IMR-90 (cell line): ENCODE measurements around the gene GCLC. TPM values are rescaled to one million over a fixed set of nuclear protein-coding genes. Genes with fewer than 3 reads are reported as not detected.

Experiments used
- ATAC-seq: fragments of 200-7000 bp; cut with Tn5 transposase; 2 replicates; pipeline ENCODE4 v1.9.1; 2020; ENCODE audit warnings: low read depth, mild to moderate bottlenecking, moderate library complexity
- BruUV-seq: library from RNA; stranded (reverse); fragments of 400-500 nt; replicated peaks from 2 replicates; lab custom pipeline; 2021; lab: Mats Ljungman, UMichigan
- CTCF ChIA-PET: fragments of 300-600 bp; formaldehyde crosslinking; extraction: SDS; loops from one replicate; lab custom pipeline; 2021; ENCODE audit warnings: antibody characterized with exemption; lab: Yijun Ruan, JAX
- POLR2A ChIA-PET: fragments of 300-600 bp; sonication (Branson Sonifier 250); formaldehyde crosslinking; loops from one replicate; lab custom pipeline; 2022; ENCODE audit warnings: antibody characterized with exemption; ENCODE audit not compliant: unreplicated experiment; lab: Charles Lee
- DNase-seq: peaks from one replicate; pipeline ENCODE4 v3.0.0; 2013
- H2AFZ ChIP-seq: replicated peaks from 2 replicates; pipeline ENCODE3; 2013; ENCODE audit warnings: low read length, mild to moderate bottlenecking; ENCODE audit not compliant: poor library complexity
- H2AK5ac ChIP-seq: 2 replicates; pipeline ENCODE4 v1.6.1; 2013; ENCODE audit warnings: low read depth, low read length, inconsistent platforms
- H2AK9ac ChIP-seq: replicated peaks from 2 replicates; pipeline ENCODE3; 2013; ENCODE audit warnings: mild to moderate bottlenecking, low read depth, low read length, moderate library complexity; ENCODE audit not compliant: poor library complexity
- H2BK120ac ChIP-seq: 2 replicates; pipeline ENCODE4 v1.6.1; 2013; ENCODE audit warnings: low read depth, low read length, inconsistent platforms
- H2BK15ac ChIP-seq: 3 replicates; pipeline ENCODE4 v1.6.1; 2013; ENCODE audit warnings: low read depth, low read length, inconsistent platforms
- H2BK20ac ChIP-seq: 2 replicates; pipeline ENCODE4 v1.6.1; 2013; ENCODE audit warnings: low read depth, mild to moderate bottlenecking, inconsistent platforms, low read length, moderate library complexity
- H2BK5ac ChIP-seq: 2 replicates; pipeline ENCODE4 v1.6.1; 2013; ENCODE audit warnings: mild to moderate bottlenecking, low read depth, low read length, inconsistent platforms; ENCODE audit not compliant: poor library complexity, severe bottlenecking
- H3K14ac ChIP-seq: replicated peaks from 2 replicates; pipeline ENCODE4 v1.6.1; 2013; ENCODE audit warnings: low read depth, low read length, inconsistent platforms
- H3K18ac ChIP-seq: 2 replicates; pipeline ENCODE4 v1.6.1; 2013; ENCODE audit warnings: low read depth, low read length, control low read depth
- H3K23ac ChIP-seq: 2 replicates; pipeline ENCODE4 v1.6.1; 2013; ENCODE audit warnings: low read depth, low read length, inconsistent platforms
- H3K27ac ChIP-seq: 2 replicates; pipeline ENCODE4 v1.5.1; 2013; ENCODE audit warnings: mild to moderate bottlenecking, control low read depth, low read length; ENCODE audit not compliant: insufficient read depth
- H3K27me3 ChIP-seq: 2 replicates; pipeline ENCODE4 v1.6.1; 2013; ENCODE audit warnings: low read length; ENCODE audit not compliant: control insufficient read depth, insufficient read depth
- H3K36me3 ChIP-seq: 2 replicates; pipeline ENCODE4 v1.6.1; 2013; ENCODE audit warnings: low read length, mixed read lengths; ENCODE audit not compliant: control insufficient read depth, insufficient read depth
- H3K4ac ChIP-seq: 2 replicates; pipeline ENCODE4 v1.6.1; 2013; ENCODE audit warnings: low read depth, low read length, inconsistent platforms
- H3K4me1 ChIP-seq: 2 replicates; pipeline ENCODE4 v1.6.1; 2013; ENCODE audit warnings: low read length, mixed read lengths; ENCODE audit not compliant: control insufficient read depth, insufficient read depth
- H3K4me2 ChIP-seq: 2 replicates; pipeline ENCODE4 v1.6.1; 2013; ENCODE audit warnings: low read depth, mild to moderate bottlenecking, control low read depth, low read length, moderate library complexity
- H3K4me3 ChIP-seq: 2 replicates; pipeline ENCODE4 v1.5.1; 2013; ENCODE audit warnings: low read depth, mild to moderate bottlenecking, control low read depth, low read length, moderate library complexity; ENCODE audit not compliant: insufficient read depth
- H3K56ac ChIP-seq: 2 replicates; pipeline ENCODE4 v1.6.1; 2013; ENCODE audit warnings: low read length, inconsistent platforms; ENCODE audit not compliant: insufficient read depth; ENCODE audit errors: extremely low read depth
- H3K79me1 ChIP-seq, 2 experiments: 2 replicates each; pipeline ENCODE4 v1.6.1; 2013; ENCODE audit warnings: low read length in 2 of 2, inconsistent platforms in 1 of 2, low read depth in 1 of 2
- H3K9ac ChIP-seq: 2 replicates; pipeline ENCODE4 v1.6.1; 2013; ENCODE audit warnings: low read depth, low read length, control low read depth
- H3K9me1 ChIP-seq: 2 replicates; pipeline ENCODE4 v1.6.1; 2013; ENCODE audit warnings: low read length, inconsistent platforms; ENCODE audit not compliant: insufficient read depth
- H3K9me3 ChIP-seq: 2 replicates; pipeline ENCODE4 v1.6.1; 2013; ENCODE audit warnings: low read length; ENCODE audit not compliant: control insufficient read depth, insufficient read depth
- H4K20me1 ChIP-seq: 2 replicates; pipeline ENCODE4 v1.6.1; 2013; ENCODE audit warnings: low read length, inconsistent platforms; ENCODE audit not compliant: insufficient read depth
- H4K5ac ChIP-seq: 2 replicates; pipeline ENCODE4 v1.6.1; 2013; ENCODE audit warnings: mild to moderate bottlenecking, low read depth, low read length, control low read depth
- H4K8ac ChIP-seq, 2 experiments: 2 replicates each; pipeline ENCODE4 v1.6.1; 2013; ENCODE audit warnings: low read depth in 2 of 2, low read length in 2 of 2, control low read depth in 1 of 2, inconsistent platforms in 1 of 2
- H4K91ac ChIP-seq: 2 replicates; pipeline ENCODE4 v1.6.1; 2013; ENCODE audit warnings: low read depth, low read length, inconsistent platforms; ENCODE audit not compliant: insufficient read depth
- BHLHE40 ChIP-seq: fragments of 150-350 bp; IDR thresholded peaks from 2 replicates; pipeline ENCODE4 v1.6.1; 2016; ENCODE audit warnings: mild to moderate bottlenecking, low read depth, low read length
- CEBPB ChIP-seq: IDR thresholded peaks from 2 replicates; pipeline ENCODE4 v1.6.1; 2012; ENCODE audit warnings: low read depth, low read length, improper control_type of control experiment
- CHD1 ChIP-seq: IDR thresholded peaks from 2 replicates; pipeline ENCODE4 v1.6.1; 2012; ENCODE audit warnings: low read depth, low read length, improper control_type of control experiment
- ELK1 ChIP-seq: fragments of 150-350 bp; IDR thresholded peaks from 2 replicates; pipeline ENCODE4 v1.6.1; 2016; ENCODE audit warnings: low read depth, mild to moderate bottlenecking, low read length, moderate library complexity, borderline replicate concordance
- FOS ChIP-seq: fragments of 150-350 bp; IDR thresholded peaks from 2 replicates; pipeline ENCODE4 v1.6.1; 2016; ENCODE audit warnings: low read depth, low read length
- MAFK ChIP-seq: IDR thresholded peaks from 2 replicates; pipeline ENCODE4 v1.6.1; 2012; ENCODE audit warnings: low read depth, low read length, improper control_type of control experiment
- MAZ ChIP-seq: IDR thresholded peaks from 2 replicates; pipeline ENCODE4 v1.6.1; 2012; ENCODE audit warnings: low read depth, mild to moderate bottlenecking, low read length, improper control_type of control experiment, moderate library complexity, borderline replicate concordance
- MXI1 ChIP-seq: IDR thresholded peaks from 2 replicates; pipeline ENCODE4 v1.6.1; 2012; ENCODE audit warnings: low read depth, mild to moderate bottlenecking, low read length, moderate library complexity, borderline replicate concordance
- NFE2L2 ChIP-seq: fragments of 150-350 bp; IDR thresholded peaks from 2 replicates; pipeline ENCODE4 v1.6.1; 2016; ENCODE audit warnings: low read depth, mild to moderate bottlenecking, low read length
- POLR2A ChIP-seq: IDR thresholded peaks from 2 replicates; pipeline ENCODE4 v1.6.1; 2012; ENCODE audit warnings: mild to moderate bottlenecking, low read depth, low read length
- RAD21 ChIP-seq: IDR thresholded peaks from 2 replicates; pipeline ENCODE4 v1.6.1; 2012; ENCODE audit warnings: low read length, improper control_type of control experiment
- RCOR1 ChIP-seq: IDR thresholded peaks from 2 replicates; pipeline ENCODE4 v1.6.1; 2012; ENCODE audit warnings: mild to moderate bottlenecking, low read length, improper control_type of control experiment; ENCODE audit not compliant: insufficient replicate concordance
- RFX5 ChIP-seq: IDR thresholded peaks from 2 replicates; pipeline ENCODE4 v1.8.0; 2012; ENCODE audit warnings: low read depth, mild to moderate bottlenecking, low read length, moderate library complexity
- SMC3 ChIP-seq: fragments of 150-350 bp; IDR thresholded peaks from 2 replicates; pipeline ENCODE4 v1.6.1; 2016; ENCODE audit warnings: low read depth, mild to moderate bottlenecking, antibody characterized with exemption, low read length, moderate library complexity
- WGBS, 2 experiments: methylation state at CpG; one replicate each; pipeline versions ENCODE4 v1.1.5 to v1.1.7; 2013; ENCODE audit warnings: missing lambda C conversion rate in 2 of 2; ENCODE audit not compliant: insufficient read length in 1 of 2; ENCODE audit errors: extremely low coverage in 2 of 2; 5-methylcytosine and 5-hydroxymethylcytosine counted together
- dilution Hi-C: fragments of 300-500 bp; cut with HindIII; formaldehyde crosslinking; loops from one replicate; pipeline ENCODE4 v1.14.3; 2018; ENCODE audit warnings: low sequenced_read_pairs; ENCODE audit not compliant: unreplicated experiment
- in situ Hi-C: fragments of 300-500 bp; cut with MboI; formaldehyde crosslinking; loops from 3 replicates; pipeline ENCODE4 v1.14.3; 2019; ENCODE audit warnings: low sequenced_read_pairs, inconsistent platforms, mixed read lengths
- intact Hi-C: fragments of 100-400 bp; cut with micrococcal nuclease; formaldehyde crosslinking; loops from 2 replicates; pipeline ENCODE4 v1.10.0; 2022
- polyA plus RNA-seq, 3 experiments: library from polyadenylated mRNA; depleted of rRNA; stranded (reverse); fragments of >200 nt; gene quantifications; 2 replicates each; pipeline ENCODE4 v1.2.3, GENCODE V29; 2012; ENCODE audit warnings: low replicate concordance in 1 of 3
- total RNA-seq: library from RNA; depleted of rRNA; stranded (reverse); fragments of >200 nt; gene quantifications from 2 replicates; pipeline ENCODE4 v1.2.3, GENCODE V29; 2012
- TF ChIP-seq, protein P1 (sequence below): fragments of 150-350 bp; IDR thresholded peaks from 2 replicates; pipeline ENCODE4 v1.6.1; 2017; ENCODE audit warnings: mild to moderate bottlenecking, antibody characterized with exemption, low read length, low read depth
- TF ChIP-seq, protein P2 (sequence below): conservative IDR thresholded peaks from 2 replicates; pipeline ENCODE4 v1.5.1; 2012; ENCODE audit warnings: mild to moderate bottlenecking, low read depth, low read length, improper control_type of control experiment

GCLC gene
- total and polyA plus RNA-seq, 2 of the 4 experiments (the other 2 are of a cell fraction): 14.2 to 24.2 TPM

DNA sequence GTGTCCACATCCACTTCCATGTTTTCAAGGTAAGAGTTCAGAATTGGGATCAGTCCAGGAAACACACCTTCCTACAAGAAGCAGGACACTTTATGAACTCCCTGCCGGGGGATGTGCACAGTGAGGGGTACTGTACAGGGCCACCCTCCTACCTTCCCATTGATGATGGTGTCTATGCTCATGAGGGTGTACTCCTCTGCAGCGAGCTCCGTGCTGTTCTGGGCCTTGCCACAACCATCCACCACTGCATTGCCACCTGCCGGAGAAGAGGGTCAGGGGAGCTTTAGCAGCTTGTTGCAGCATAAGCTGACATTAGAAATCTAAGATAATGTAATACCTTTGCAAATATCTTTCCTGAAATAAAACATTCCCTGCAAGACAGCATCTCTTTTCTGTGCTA is 44.8 kb downstream of the GCLC start:
- peaks cover 29% of the 10 kb centered on the region for H3K36me3 ChIP-seq
- H3K27me3 ChIP-seq: no peaks in the 10 kb centered on the region
- H4K20me1 ChIP-seq: no peaks in the 10 kb centered on the region
- intact Hi-C loops (no loop called here), dilution Hi-C loops (no loop called here), in situ Hi-C loops (no loop called here)
- peak overlapping the region; percentile 13; the same call in 1 of the 2 replicates for H2AK5ac ChIP-seq
- no peak for DNase-seq
- no peak overlapping the region for H2AK9ac ChIP-seq
- H2BK20ac ChIP-seq: no peak overlapping the region
- peaks cover 20% of the 10 kb centered on the region for H3K4me1 ChIP-seq
- ChIA-PET CTCF (interaction anchor here (0.6 kb wide), 1 partner anchor 14 kb away, joined by 3 read pairs; no protein-coding TSS in a partner anchor), POLR2A (no interaction called here)
- no peak for ATAC-seq
- TF ChIP-seq CEBPB (no peak), BHLHE40 (no peak), SMC3 (no peak), POLR2A (no peak), MXI1 (no peak), FOS (no peak), RFX5 (no peak), RCOR1 (no peak), MAFK (no peak), RAD21 (no peak), CHD1 (no peak), NFE2L2 (no peak), ELK1 (no peak), MAZ (no peak)
- TF ChIP-seq, protein P1, sequence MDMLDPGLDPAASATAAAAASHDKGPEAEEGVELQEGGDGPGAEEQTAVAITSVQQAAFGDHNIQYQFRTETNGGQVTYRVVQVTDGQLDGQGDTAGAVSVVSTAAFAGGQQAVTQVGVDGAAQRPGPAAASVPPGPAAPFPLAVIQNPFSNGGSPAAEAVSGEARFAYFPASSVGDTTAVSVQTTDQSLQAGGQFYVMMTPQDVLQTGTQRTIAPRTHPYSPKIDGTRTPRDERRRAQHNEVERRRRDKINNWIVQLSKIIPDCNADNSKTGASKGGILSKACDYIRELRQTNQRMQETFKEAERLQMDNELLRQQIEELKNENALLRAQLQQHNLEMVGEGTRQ: no peak
- TF ChIP-seq, protein P2, sequence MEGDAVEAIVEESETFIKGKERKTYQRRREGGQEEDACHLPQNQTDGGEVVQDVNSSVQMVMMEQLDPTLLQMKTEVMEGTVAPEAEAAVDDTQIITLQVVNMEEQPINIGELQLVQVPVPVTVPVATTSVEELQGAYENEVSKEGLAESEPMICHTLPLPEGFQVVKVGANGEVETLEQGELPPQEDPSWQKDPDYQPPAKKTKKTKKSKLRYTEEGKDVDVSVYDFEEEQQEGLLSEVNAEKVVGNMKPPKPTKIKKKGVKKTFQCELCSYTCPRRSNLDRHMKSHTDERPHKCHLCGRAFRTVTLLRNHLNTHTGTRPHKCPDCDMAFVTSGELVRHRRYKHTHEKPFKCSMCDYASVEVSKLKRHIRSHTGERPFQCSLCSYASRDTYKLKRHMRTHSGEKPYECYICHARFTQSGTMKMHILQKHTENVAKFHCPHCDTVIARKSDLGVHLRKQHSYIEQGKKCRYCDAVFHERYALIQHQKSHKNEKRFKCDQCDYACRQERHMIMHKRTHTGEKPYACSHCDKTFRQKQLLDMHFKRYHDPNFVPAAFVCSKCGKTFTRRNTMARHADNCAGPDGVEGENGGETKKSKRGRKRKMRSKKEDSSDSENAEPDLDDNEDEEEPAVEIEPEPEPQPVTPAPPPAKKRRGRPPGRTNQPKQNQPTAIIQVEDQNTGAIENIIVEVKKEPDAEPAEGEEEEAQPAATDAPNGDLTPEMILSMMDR: no peak
- H4K5ac ChIP-seq: no peak overlapping the region; the same call in 1 of the 2 replicates
- no peak overlapping the region for H3K9ac ChIP-seq
- no peak overlapping the region for H3K56ac ChIP-seq
- no peak overlapping the region for H4K8ac ChIP-seq
- no peak overlapping the region for H3K4ac ChIP-seq
- no peak overlapping the region for H2BK5ac ChIP-seq
- no peak overlapping the region for H2AFZ ChIP-seq
- H3K14ac ChIP-seq: no peak overlapping the region
- no TSS peak for BruUV-seq
- no peak overlapping the region for H3K23ac ChIP-seq
- H3K79me1 ChIP-seq: peaks cover 0 to 3% of the 10 kb centered on the region in 2 experiments; a peak in 1 of 4 replicates
- no peak overlapping the region for H4K91ac ChIP-seq
- no peak overlapping the region for H3K4me2 ChIP-seq
- H3K9me3 ChIP-seq: no peaks in the 10 kb centered on the region
- peaks cover 13% of the 10 kb centered on the region for H3K9me1 ChIP-seq
- no peak overlapping the region for H2BK120ac ChIP-seq
- no peak overlapping the region for H3K27ac ChIP-seq
- H2BK15ac ChIP-seq: no peak overlapping the region
- H3K4me3 ChIP-seq: no peak overlapping the region
- no peak overlapping the region for H3K18ac ChIP-seq
- WGBS, 2 experiments: no CpG with 5 or more reads among the region's 4 CpGs
